Natural killer cell (primary cell): ENCODE data around the gene KRTAP5-3. TPM values are rescaled to one million over a fixed set of nuclear protein-coding genes. Genes with fewer than 3 reads are reported as not detected.

Experiments used
- ATAC-seq, 3 donors: fragments of 150-1000 bp in 2 of 3; fragments of 200-7000 bp in 1 of 3; cut with Tn5 transposase; 1 replicate in 1 of 3; 2 replicates in 2 of 3; pipeline ENCODE4 v1.10.0; 2021; ENCODE audit warnings: mild to moderate bottlenecking in 2 of 3, moderate library complexity in 2 of 3
- DNase-seq, 2 donors: peaks; one replicate each; pipeline versions ENCODE4 v3.0.0 to v3.0.0-alpha.2; 2013 to 2021; ENCODE audit warnings: mixed read lengths in 1 of 2
- H3K27ac ChIP-seq: one replicate; pipeline ENCODE4 v1.5.1; 2013; ENCODE audit warnings: mild to moderate bottlenecking, low read length
- H3K27me3 ChIP-seq: one replicate; pipeline ENCODE4 v1.6.1; 2013; ENCODE audit warnings: low read length; ENCODE audit not compliant: control insufficient read depth, insufficient read depth
- H3K36me3 ChIP-seq: one replicate; pipeline ENCODE4 v1.6.1; 2013; ENCODE audit warnings: low read length; ENCODE audit not compliant: control insufficient read depth, insufficient read depth
- H3K4me1 ChIP-seq: one replicate; pipeline ENCODE4 v1.6.1; 2013; ENCODE audit warnings: low read length; ENCODE audit not compliant: control insufficient read depth, insufficient read depth
- H3K4me3 ChIP-seq: one replicate; pipeline ENCODE4 v1.5.1; 2013; ENCODE audit warnings: low read length
- H3K9me3 ChIP-seq: one replicate; pipeline ENCODE4 v1.6.1; 2013; ENCODE audit warnings: low read length; ENCODE audit not compliant: control insufficient read depth, insufficient read depth
- H3K27ac Mint-ChIP-seq, 2 donors: one replicate each; pipeline ENCODE4 v1.8.0; 2022; ENCODE audit warnings: mild to moderate bottlenecking in 2 of 2, mixed read lengths in 2 of 2, moderate library complexity in 1 of 2
- H3K27me3 Mint-ChIP-seq, 2 donors: one replicate each; pipeline ENCODE4 v1.8.0; 2022; ENCODE audit warnings: low read depth in 2 of 2, mixed read lengths in 2 of 2
- H3K36me3 Mint-ChIP-seq: one replicate; pipeline ENCODE4 v1.8.0; 2022; ENCODE audit warnings: mixed read lengths
- H3K4me1 Mint-ChIP-seq, 2 donors: one replicate each; pipeline ENCODE4 v1.8.0; 2022; ENCODE audit warnings: mixed read lengths in 2 of 2
- H3K4me3 Mint-ChIP-seq: one replicate; pipeline ENCODE4 v1.8.0; 2022; ENCODE audit warnings: mild to moderate bottlenecking, moderate library complexity, mixed read lengths
- H3K9me3 Mint-ChIP-seq, 2 donors: one replicate each; pipeline ENCODE4 v1.8.0; 2022; ENCODE audit warnings: mixed read lengths in 2 of 2
- CTCF ChIP-seq: fragments of 200-600 bp; IDR thresholded peaks from one replicate; pipeline ENCODE4 v1.8.0; 2022; ENCODE audit warnings: antibody characterized with exemption
- WGBS: methylation state at CpG from one replicate; pipeline ENCODE4 v1.1.7; 2013; ENCODE audit warnings: missing lambda C conversion rate; ENCODE audit not compliant: insufficient coverage; 5-methylcytosine and 5-hydroxymethylcytosine counted together
- intact Hi-C: fragments of 100-400 bp; cut with micrococcal nuclease; formaldehyde crosslinking; loops from one replicate; pipeline ENCODE4 v1.14.2; 2022
- total RNA-seq, 4 donors: library from RNA; stranded (reverse); fragments of 120-200 nt in 1 of 4; gene quantifications; one replicate each; pipeline versions ENCODE4 v1.2.3 to v1.2.4, GENCODE V29; 2013 to 2022

KRTAP5-3 gene
- total RNA-seq, 3 donors from 2014 or later (not counting 1 experiment from before 2014, with no cell fraction given): not detected

- WGBS: 5% methylated on average over 57 of the region's 58 CpGs
- no peak for ATAC-seq
- peak overlapping the region; percentile 29 for H3K4me3 ChIP-seq
- H3K27me3 ChIP-seq: peaks cover 9% of the 10 kb centered on the region
- H3K36me3 ChIP-seq: no peaks in the 10 kb centered on the region
- no peaks in the 10 kb centered on the region for H3K9me3 Mint-ChIP-seq
- peak overlapping the region; percentile 33 for H3K27ac ChIP-seq
- no peaks in the 10 kb centered on the region for H3K9me3 ChIP-seq
- intact Hi-C loops: loop anchor here (2.0 to 5.0 kb wide), 3 partner anchors 16 to 369 kb away; partner anchors contain the start of gene LSP1
- no peaks in the 10 kb centered on the region for H3K36me3 Mint-ChIP-seq
- H3K4me3 Mint-ChIP-seq: peak overlapping the region; percentile 70
- H3K4me1 ChIP-seq: peaks cover 63% of the 10 kb centered on the region
- DNase-seq: peak; percentile 37 to 70
- H3K27ac Mint-ChIP-seq: peak overlapping the region; percentile 70 to 89
- TF ChIP-seq CTCF: no peak
- H3K4me1 Mint-ChIP-seq: peaks cover 10 to 46% of the 10 kb centered on the region in 2 donors
- peaks cover 0 to 13% of the 10 kb centered on the region in 2 donors for H3K27me3 Mint-ChIP-seq
Measured at GRCh38 chr11:1570896-1571759, 37.1 kb downstream of the KRTAP5-3 start.

- Histone ChIP-seq H3K4me3 (no peak overlapping the region), H3K27ac (no peak overlapping the region), H3K27me3 (peaks cover 9% of the 10 kb centered on the region), H3K9me3 (no peaks in the 10 kb centered on the region), H3K4me1 (peaks cover 63% of the 10 kb centered on the region), H3K36me3 (no peaks in the 10 kb centered on the region)
- peaks cover 0 to 11% of the 10 kb centered on the region in 2 donors for H3K27me3 Mint-ChIP-seq
- peak overlapping the region; percentile 70 to 89 for H3K27ac Mint-ChIP-seq
- H3K4me1 Mint-ChIP-seq: peaks cover 10 to 46% of the 10 kb centered on the region in 2 donors
- H3K36me3 Mint-ChIP-seq: no peaks in the 10 kb centered on the region
- H3K4me3 Mint-ChIP-seq: peak overlapping the region; percentile 70
- 83% methylated on average over 8 of the region's 8 CpGs for WGBS
- H3K9me3 Mint-ChIP-seq: no peaks in the 10 kb centered on the region
- no peak for TF ChIP-seq CTCF
- DNase-seq (peak in 1 of 2 donors; percentile 20), ATAC-seq (no peak)
- intact Hi-C loops: loop anchor here (2.0 to 5.0 kb wide), 3 partner anchors 16 to 368 kb away; partner anchors contain the start of gene LSP1
Measured at GRCh38 chr11:1570531-1570895, 37.8 kb downstream of the KRTAP5-3 start.

- intact Hi-C loops: loop anchor here (2.0 to 5.0 kb wide), 3 partner anchors 15 to 368 kb away; partner anchors contain the start of gene LSP1
Measured at GRCh38 chr11:1570001-1570453, 38.2 kb downstream of the KRTAP5-3 start.

More at GRCh38 chr11:1570001-1570453, 38.2 kb downstream of the KRTAP5-3 start:
- no peak for ATAC-seq
- Mint-ChIP-seq H3K4me3 (peak overlapping the region; percentile 70), H3K36me3 (no peaks in the 10 kb centered on the region), H3K27me3 (peaks cover 0 to 12% of the 10 kb centered on the region in 2 donors), H3K27ac (peak overlapping the region; percentile 70 to 89), H3K9me3 (no peaks in the 10 kb centered on the region), H3K4me1 (peaks cover 10 to 46% of the 10 kb centered on the region in 2 donors)
- Histone ChIP-seq H3K4me3 (no peak overlapping the region), H3K36me3 (no peaks in the 10 kb centered on the region), H3K4me1 (peaks cover 63% of the 10 kb centered on the region), H3K9me3 (no peaks in the 10 kb centered on the region), H3K27ac (no peak overlapping the region), H3K27me3 (peaks cover 9% of the 10 kb centered on the region)
- peak in 1 of 2 donors; percentile 17 for DNase-seq
- 90% methylated on average over 11 of the region's 11 CpGs for WGBS
- TF ChIP-seq CTCF: no peak
